PC-9 (cell line): Measurements from ENCODE around the gene DMXL1. TPM values are rescaled to one million over a fixed set of nuclear protein-coding genes. Genes with fewer than 3 reads are reported as not detected.
A peak's percentile ranks its signal among the peaks of the same experiment; 100 is the strongest.

Source experiments
- BruUV-seq: library from RNA; stranded (reverse); fragments of 400-500 nt; replicated peaks from 2 replicates; lab custom pipeline; 2021; lab: Mats Ljungman, UMichigan
- CTCF ChIA-PET: fragments of 300-600 bp; sonication (Branson Sonifier 250); formaldehyde crosslinking; loops from one replicate; lab custom pipeline; 2022; ENCODE audit warnings: antibody characterized with exemption; lab: Charles Lee
- POLR2A ChIA-PET: fragments of 300-600 bp; sonication (Branson Sonifier 250); formaldehyde crosslinking; loops from one replicate; lab custom pipeline; 2022; ENCODE audit warnings: antibody characterized with exemption; ENCODE audit not compliant: unreplicated experiment; lab: Charles Lee
- DNase-seq, 2 experiments: peaks; one replicate each; pipeline versions ENCODE4 v3.0.0 to v3.0.0-alpha.2; 2015 to 2022; ENCODE audit warnings: mixed read lengths in 1 of 2
- H2AFZ ChIP-seq: fragments of 200-600 bp; sonication (generic); 2 replicates; pipeline ENCODE4 v1.8.1; 2017; ENCODE audit warnings: antibody characterized with exemption
- H3F3A ChIP-seq: fragments of 200-600 bp; sonication (generic); 2 replicates; pipeline ENCODE4 v1.8.1; 2017; ENCODE audit warnings: antibody characterized with exemption, mild to moderate bottlenecking, low read depth; ENCODE audit not compliant: insufficient read depth
- H3K27ac ChIP-seq: fragments of 200-600 bp; sonication (generic); 2 replicates; pipeline ENCODE4 v1.6.1; 2016; ENCODE audit warnings: mixed run types
- H3K27me3 ChIP-seq: fragments of 200-600 bp; sonication (generic); 2 replicates; pipeline ENCODE4 v1.6.1; 2016; ENCODE audit warnings: low read depth, mixed run types; ENCODE audit not compliant: insufficient read depth
- H3K36me3 ChIP-seq: fragments of 200-600 bp; sonication (generic); 2 replicates; pipeline ENCODE4 v1.6.1; 2016; ENCODE audit warnings: low read depth, mixed run types
- H3K4me1 ChIP-seq: fragments of 200-600 bp; sonication (generic); replicated peaks from 2 replicates; pipeline ENCODE4 v1.6.1; 2016; ENCODE audit warnings: mixed run types; ENCODE audit not compliant: insufficient read depth
- H3K4me2 ChIP-seq: fragments of 200-600 bp; sonication (generic); 2 replicates; pipeline ENCODE4 v1.6.1; 2017; ENCODE audit warnings: mixed run types
- H3K4me3 ChIP-seq: fragments of 200-600 bp; sonication (generic); 2 replicates; pipeline ENCODE4 v1.6.1; 2016; ENCODE audit warnings: mixed run types
- H3K79me2 ChIP-seq: fragments of 200-600 bp; sonication (generic); 2 replicates; pipeline ENCODE4 v1.6.1; 2017; ENCODE audit warnings: low read depth, mixed run types
- H3K9me2 ChIP-seq: fragments of 200-600 bp; sonication (generic); 2 replicates; pipeline ENCODE4 v1.8.1; 2017; ENCODE audit warnings: mild to moderate bottlenecking; ENCODE audit not compliant: insufficient read depth
- H3K9me3 ChIP-seq: fragments of 200-600 bp; sonication (generic); 2 replicates; pipeline ENCODE4 v1.8.1; 2016; ENCODE audit warnings: low read depth; ENCODE audit not compliant: insufficient read depth
- H4K20me1 ChIP-seq: fragments of 200-600 bp; sonication (generic); 2 replicates; pipeline ENCODE4 v1.8.1; 2017; ENCODE audit not compliant: insufficient read depth
- EZH2 ChIP-seq: fragments of 200-600 bp; sonication (generic); IDR thresholded peaks from 2 replicates; pipeline ENCODE4 v1.8.0; 2017; ENCODE audit warnings: antibody characterized with exemption, low read depth
- intact Hi-C: fragments of 100-400 bp; cut with micrococcal nuclease; formaldehyde crosslinking; loops from one replicate; pipeline ENCODE4 v1.10.0; 2022; ENCODE audit not compliant: unreplicated experiment
- total RNA-seq: library from RNA; stranded (reverse); gene quantifications from 2 replicates; pipeline ENCODE4 v1.2.3, GENCODE V29; 2021
- TF ChIP-seq, protein P1 (sequence below): fragments of 200-600 bp; sonication (generic); conservative IDR thresholded peaks from 2 replicates; pipeline ENCODE4 v1.6.1; 2017; ENCODE audit warnings: mixed run types, antibody characterized with exemption, mild to moderate bottlenecking, moderate library complexity

DMXL1 gene
- total RNA-seq, 1 experiment from 2014 or later: 27.3 TPM

DNA sequence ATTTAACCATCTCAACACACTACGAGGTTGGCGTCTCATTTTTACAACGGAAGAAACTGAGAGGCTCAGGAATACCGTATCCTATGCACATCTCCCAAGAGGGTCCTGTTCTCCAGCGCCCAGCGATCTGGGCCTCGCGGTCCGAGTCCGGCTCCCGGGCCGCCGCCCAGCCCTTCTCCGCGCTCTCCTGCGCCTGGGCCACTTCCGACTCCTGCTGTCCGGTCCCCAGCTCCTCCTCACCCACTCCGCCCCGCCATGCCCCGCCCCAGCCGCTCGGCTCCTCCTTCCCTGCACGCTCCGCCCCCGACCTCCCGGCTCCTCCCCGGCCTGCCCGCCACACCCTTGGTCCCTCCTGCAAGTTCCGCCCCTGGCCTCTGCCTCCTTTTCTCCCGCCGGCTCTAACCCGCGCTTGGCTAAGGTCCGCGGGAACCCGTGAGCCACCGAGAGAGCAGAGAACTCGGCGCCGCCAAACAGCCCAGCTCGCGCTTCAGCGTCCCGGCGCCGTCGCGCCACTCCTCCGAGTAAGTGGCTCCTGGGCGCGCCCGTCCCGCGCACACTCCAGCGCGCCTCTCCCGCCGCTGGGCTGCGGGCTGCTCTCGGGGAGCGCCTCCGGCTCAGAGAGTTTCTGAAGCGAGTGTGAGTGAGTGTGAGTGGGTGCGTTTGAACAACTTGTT, 197.6 kb downstream of the DMXL1 start:
- Histone ChIP-seq H3F3A (peaks cover 8% of the 10 kb centered on the region; the same call in 1 of the 2 replicates), H3K9me3 (peaks cover 12% of the 10 kb centered on the region; the same call in 1 of the 2 replicates), H3K4me1 (peaks cover 24% of the 10 kb centered on the region), H3K4me2 (peak overlapping the region; percentile 87), H3K27ac (peak overlapping the region; percentile 20), H3K27me3 (no peaks in the 10 kb centered on the region), H3K79me2 (peaks cover 26% of the 10 kb centered on the region), H3K36me3 (no peaks in the 10 kb centered on the region), H3K9me2 (no peaks in the 10 kb centered on the region), H3K4me3 (peak overlapping the region; percentile 95), H4K20me1 (no peaks in the 10 kb centered on the region), H2AFZ (peak overlapping the region; percentile 92)
- ChIA-PET POLR2A (interaction anchor here (0.6 to 1.1 kb wide), 10 partner anchors 19 to 174 kb away, joined by 3 to 15 read pairs (median 4); no protein-coding TSS in a partner anchor), CTCF (interaction anchor here (0.5 kb wide), 1 partner anchor 96 kb away, joined by 3 read pairs; no protein-coding TSS in a partner anchor)
- DNase-seq: peak; percentile 80 to 98
- intact Hi-C loops: loop anchor here (1.0 to 2.0 kb wide), 4 partner anchors 88 to 280 kb away; partner anchors contain the start of genes DMXL1, DTWD2 and TNFAIP8
- BruUV-seq: no TSS peak
- TF ChIP-seq EZH2: no peak
- TF ChIP-seq, protein P1, sequence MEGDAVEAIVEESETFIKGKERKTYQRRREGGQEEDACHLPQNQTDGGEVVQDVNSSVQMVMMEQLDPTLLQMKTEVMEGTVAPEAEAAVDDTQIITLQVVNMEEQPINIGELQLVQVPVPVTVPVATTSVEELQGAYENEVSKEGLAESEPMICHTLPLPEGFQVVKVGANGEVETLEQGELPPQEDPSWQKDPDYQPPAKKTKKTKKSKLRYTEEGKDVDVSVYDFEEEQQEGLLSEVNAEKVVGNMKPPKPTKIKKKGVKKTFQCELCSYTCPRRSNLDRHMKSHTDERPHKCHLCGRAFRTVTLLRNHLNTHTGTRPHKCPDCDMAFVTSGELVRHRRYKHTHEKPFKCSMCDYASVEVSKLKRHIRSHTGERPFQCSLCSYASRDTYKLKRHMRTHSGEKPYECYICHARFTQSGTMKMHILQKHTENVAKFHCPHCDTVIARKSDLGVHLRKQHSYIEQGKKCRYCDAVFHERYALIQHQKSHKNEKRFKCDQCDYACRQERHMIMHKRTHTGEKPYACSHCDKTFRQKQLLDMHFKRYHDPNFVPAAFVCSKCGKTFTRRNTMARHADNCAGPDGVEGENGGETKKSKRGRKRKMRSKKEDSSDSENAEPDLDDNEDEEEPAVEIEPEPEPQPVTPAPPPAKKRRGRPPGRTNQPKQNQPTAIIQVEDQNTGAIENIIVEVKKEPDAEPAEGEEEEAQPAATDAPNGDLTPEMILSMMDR: no peak

DNA sequence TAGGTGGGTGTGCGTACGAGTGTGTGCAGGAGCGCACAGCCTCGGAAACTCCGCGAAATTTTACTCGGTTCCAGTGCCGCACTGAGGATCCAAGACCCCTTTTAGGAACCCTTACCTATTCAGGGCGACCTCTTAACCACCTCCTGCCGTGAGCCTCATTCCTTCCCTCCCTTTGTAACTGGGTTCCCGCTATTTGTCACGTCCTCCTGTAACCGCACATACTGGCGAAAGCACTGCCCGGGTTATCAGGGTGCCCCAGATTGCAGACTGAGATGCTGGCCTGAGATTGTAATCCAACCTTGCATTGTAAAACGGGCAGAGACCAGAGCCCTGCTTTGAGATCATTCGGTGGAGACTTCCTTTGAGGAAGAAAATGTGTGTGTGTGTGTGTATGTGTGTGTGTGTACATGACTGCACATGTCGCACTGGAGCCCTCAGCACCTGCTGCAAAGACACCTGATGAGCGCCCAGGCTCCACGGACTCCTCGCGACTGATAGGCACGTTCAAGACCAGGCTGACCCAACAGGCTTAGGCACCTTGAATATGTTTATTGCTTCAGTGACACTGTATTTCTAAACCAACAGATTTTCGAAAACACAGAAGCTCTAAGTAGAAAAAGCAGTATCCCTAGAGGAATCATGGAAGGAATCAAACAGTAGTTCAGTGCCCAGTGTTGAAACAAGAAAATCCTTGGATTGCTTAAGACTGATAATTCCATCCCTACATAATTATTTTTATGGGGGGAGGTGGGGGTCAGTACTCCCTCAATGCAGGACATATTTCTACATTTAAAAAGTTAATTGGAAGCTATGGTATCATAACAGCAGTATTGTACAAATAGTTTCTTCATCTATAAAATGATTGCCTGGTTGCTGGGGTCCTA, 198.4 kb downstream of the DMXL1 start:
- Histone ChIP-seq H3K9me3 (peaks cover 7% of the 10 kb centered on the region; the same call in 1 of the 2 replicates), H3K4me1 (peaks cover 31% of the 10 kb centered on the region), H4K20me1 (no peaks in the 10 kb centered on the region), H3K4me3 (peak overlapping the region; percentile 95), H3K9me2 (no peaks in the 10 kb centered on the region), H3K4me2 (peak overlapping the region; percentile 87), H2AFZ (peak overlapping the region; percentile 91), H3F3A (peaks cover 15% of the 10 kb centered on the region; the same call in 1 of the 2 replicates), H3K27me3 (no peaks in the 10 kb centered on the region), H3K79me2 (peaks cover 26% of the 10 kb centered on the region), H3K27ac (peak overlapping the region; percentile 20), H3K36me3 (no peaks in the 10 kb centered on the region)
- TSS peak; percentile 79 for BruUV-seq
- DNase-seq: peak; percentile 24 to 62
- intact Hi-C loops: loop anchor here (2.0 kb wide), 2 partner anchors 143 to 199 kb away; partner anchors contain the start of gene DMXL1
- ChIA-PET POLR2A (interaction anchor here (0.6 kb wide), 1 partner anchor 113 kb away, joined by 3 read pairs; no protein-coding TSS in a partner anchor), CTCF (no interaction called here)
- TF ChIP-seq, protein P1: no peak
- no peak for TF ChIP-seq EZH2

DNA sequence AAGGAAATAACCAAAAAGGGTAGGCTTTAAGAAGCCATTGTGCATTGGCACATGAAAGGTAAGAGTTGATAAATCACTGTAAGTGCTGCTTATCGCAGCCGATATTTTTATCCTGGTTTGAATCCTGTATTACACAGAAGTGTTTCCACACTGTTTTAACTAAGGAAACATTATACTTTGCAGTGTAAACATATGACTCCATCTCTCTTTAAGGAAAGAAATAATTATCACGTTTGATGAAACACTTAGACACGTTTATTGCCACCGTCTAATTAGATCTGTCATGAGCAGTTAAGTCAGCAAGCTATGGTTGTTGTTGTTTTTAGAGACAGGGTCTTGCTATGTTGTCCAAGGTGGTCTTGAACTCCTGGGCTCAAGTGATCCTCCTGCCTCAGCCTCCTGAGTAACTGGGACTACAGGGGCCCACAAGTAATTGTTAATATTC, 199.3 kb downstream of the DMXL1 start:
- Histone ChIP-seq H3K27me3 (no peaks in the 10 kb centered on the region), H3F3A (peaks cover 23% of the 10 kb centered on the region), H3K36me3 (no peaks in the 10 kb centered on the region), H3K9me3 (peaks cover 7% of the 10 kb centered on the region; the same call in 1 of the 2 replicates), H3K4me2 (peak overlapping the region; percentile 87), H3K9me2 (no peaks in the 10 kb centered on the region), H3K4me1 (peaks cover 40% of the 10 kb centered on the region), H4K20me1 (no peaks in the 10 kb centered on the region), H3K79me2 (peaks cover 26% of the 10 kb centered on the region), H2AFZ (no peak overlapping the region), H3K4me3 (peak overlapping the region; percentile 95; the same call in 1 of the 2 replicates), H3K27ac (no peak overlapping the region)
- no peak for DNase-seq
- no TSS peak for BruUV-seq
- POLR2A ChIA-PET: no interaction called here
- CTCF ChIA-PET: no interaction called here
- TF ChIP-seq, protein P1: no peak
- TF ChIP-seq EZH2: no peak
- intact Hi-C loops: no loop called here
